ENCODE data around the gene UTP14C. TPM values are rescaled to one million over a fixed set of nuclear protein-coding genes. Genes with fewer than 3 reads are reported as not detected.

UTP14C gene
- total and polyA plus RNA-seq, 2 of the 13 experiments (the other 11 are each of a cell fraction or from before 2014, with no cell fraction given) = 8.8 to 12.2 TPM

DNA sequence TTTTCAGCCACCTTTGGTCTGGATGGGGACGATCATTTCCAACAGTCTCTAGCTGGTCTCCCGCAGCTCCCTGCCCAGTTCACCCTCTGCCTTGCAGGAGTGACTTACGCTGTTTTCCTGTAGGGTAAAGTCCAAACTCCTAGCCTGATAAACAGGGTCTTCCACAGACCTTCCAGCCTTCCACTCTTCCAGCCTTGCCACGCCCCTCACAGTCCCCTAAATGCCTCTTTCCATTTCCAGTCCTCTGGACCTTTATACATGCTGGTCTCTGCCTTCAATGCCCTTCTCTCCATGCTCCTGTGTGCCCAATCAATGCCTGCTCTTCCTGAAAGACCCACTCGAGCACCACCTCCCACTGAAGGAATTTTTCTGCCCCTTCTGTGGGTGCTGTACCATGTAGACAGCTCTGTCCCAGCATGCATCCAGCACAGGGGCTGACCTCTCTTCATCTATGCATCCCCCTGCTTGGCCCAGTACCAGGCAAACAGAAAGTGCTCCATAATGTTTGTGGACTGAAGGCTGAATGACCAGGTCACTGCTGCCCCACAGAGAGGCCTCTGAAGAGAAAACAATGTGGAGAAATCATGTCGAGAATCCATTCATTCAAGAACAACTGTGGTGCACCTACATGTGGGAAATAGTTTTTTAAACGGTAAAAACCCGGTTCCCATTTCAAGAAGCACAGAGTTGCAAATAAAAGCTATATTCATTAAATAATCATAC lies 17.8 kb upstream of the UTP14C start (continued):
- TF ChIP-seq ZMYM3 (CRISPR knock-in tag; IDR thresholded peaks at IDR 0.05) (0 out of 2 replicates have a peak, but pooled peaks have one; percentile 31), KDM1A (CRISPR knock-in tag; IDR thresholded peaks at IDR 0.05) (no peak), NFYB (CRISPR knock-in tag; IDR thresholded peaks at IDR 0.05) (no peak), ZNF678 (CRISPR knock-in tag; IDR thresholded peaks at IDR 0.05) (no peak), ZNF605 (CRISPR knock-in tag; IDR thresholded peaks at IDR 0.05) (no peak; the same call in 1 of the 2 replicates), PAF1 (CRISPR knock-in tag; IDR thresholded peaks at IDR 0.05) (no peak), KLF12 (CRISPR knock-in tag; IDR thresholded peaks at IDR 0.05; ENCODE audit: borderline replicate concordance) (no peak), NR2F6 (IDR thresholded peaks at IDR 0.05) (no peak), NR2F6 (CRISPR knock-in tag; IDR thresholded peaks at IDR 0.05) (0 out of 2 replicates have a peak, but pooled peaks have one; percentile 7), ZKSCAN8 (CRISPR knock-in tag; IDR thresholded peaks at IDR 0.05; ENCODE audit: borderline replicate concordance) (peak; percentile 90), ZNF30 (CRISPR knock-in tag; IDR thresholded peaks at IDR 0.05) (no peak), ZNF292 (CRISPR knock-in tag; IDR thresholded peaks at IDR 0.05; ENCODE audit: borderline replicate concordance, low read depth) (0 out of 2 replicates have a peak, but pooled peaks have one; percentile 58), MTA3 (CRISPR knock-in tag; IDR thresholded peaks at IDR 0.05) (no peak), MATR3 (CRISPR knock-in tag; IDR thresholded peaks at IDR 0.05) (no peak), HDAC1 (CRISPR knock-in tag; IDR thresholded peaks at IDR 0.05) (0 out of 2 replicates have a peak, but pooled peaks have one; percentile 50), ZBTB3 (CRISPR knock-in tag; IDR thresholded peaks at IDR 0.05; ENCODE audit: borderline replicate concordance, low read depth) (no peak), ZNF12 (CRISPR knock-in tag; IDR thresholded peaks at IDR 0.05) (no peak), NFRKB (IDR thresholded peaks at IDR 0.05) (no peak)
- TF ChIP-seq, protein P1, sequence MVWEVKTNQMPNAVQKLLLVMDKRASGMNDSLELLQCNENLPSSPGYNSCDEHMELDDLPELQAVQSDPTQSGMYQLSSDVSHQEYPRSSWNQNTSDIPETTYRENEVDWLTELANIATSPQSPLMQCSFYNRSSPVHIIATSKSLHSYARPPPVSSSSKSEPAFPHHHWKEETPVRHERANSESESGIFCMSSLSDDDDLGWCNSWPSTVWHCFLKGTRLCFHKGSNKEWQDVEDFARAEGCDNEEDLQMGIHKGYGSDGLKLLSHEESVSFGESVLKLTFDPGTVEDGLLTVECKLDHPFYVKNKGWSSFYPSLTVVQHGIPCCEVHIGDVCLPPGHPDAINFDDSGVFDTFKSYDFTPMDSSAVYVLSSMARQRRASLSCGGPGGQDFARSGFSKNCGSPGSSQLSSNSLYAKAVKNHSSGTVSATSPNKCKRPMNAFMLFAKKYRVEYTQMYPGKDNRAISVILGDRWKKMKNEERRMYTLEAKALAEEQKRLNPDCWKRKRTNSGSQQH (CRISPR knock-in tag; IDR thresholded peaks at IDR 0.05; ENCODE audit: low read depth) = peak; percentile 78; the same call in 1 of the 2 replicates
- TF ChIP-seq, protein P2, sequence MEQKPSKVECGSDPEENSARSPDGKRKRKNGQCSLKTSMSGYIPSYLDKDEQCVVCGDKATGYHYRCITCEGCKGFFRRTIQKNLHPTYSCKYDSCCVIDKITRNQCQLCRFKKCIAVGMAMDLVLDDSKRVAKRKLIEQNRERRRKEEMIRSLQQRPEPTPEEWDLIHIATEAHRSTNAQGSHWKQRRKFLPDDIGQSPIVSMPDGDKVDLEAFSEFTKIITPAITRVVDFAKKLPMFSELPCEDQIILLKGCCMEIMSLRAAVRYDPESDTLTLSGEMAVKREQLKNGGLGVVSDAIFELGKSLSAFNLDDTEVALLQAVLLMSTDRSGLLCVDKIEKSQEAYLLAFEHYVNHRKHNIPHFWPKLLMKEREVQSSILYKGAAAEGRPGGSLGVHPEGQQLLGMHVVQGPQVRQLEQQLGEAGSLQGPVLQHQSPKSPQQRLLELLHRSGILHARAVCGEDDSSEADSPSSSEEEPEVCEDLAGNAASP (CRISPR knock-in tag; IDR thresholded peaks at IDR 0.05; ENCODE audit: borderline replicate concordance) = no peak
- TF ChIP-seq, protein P3, sequence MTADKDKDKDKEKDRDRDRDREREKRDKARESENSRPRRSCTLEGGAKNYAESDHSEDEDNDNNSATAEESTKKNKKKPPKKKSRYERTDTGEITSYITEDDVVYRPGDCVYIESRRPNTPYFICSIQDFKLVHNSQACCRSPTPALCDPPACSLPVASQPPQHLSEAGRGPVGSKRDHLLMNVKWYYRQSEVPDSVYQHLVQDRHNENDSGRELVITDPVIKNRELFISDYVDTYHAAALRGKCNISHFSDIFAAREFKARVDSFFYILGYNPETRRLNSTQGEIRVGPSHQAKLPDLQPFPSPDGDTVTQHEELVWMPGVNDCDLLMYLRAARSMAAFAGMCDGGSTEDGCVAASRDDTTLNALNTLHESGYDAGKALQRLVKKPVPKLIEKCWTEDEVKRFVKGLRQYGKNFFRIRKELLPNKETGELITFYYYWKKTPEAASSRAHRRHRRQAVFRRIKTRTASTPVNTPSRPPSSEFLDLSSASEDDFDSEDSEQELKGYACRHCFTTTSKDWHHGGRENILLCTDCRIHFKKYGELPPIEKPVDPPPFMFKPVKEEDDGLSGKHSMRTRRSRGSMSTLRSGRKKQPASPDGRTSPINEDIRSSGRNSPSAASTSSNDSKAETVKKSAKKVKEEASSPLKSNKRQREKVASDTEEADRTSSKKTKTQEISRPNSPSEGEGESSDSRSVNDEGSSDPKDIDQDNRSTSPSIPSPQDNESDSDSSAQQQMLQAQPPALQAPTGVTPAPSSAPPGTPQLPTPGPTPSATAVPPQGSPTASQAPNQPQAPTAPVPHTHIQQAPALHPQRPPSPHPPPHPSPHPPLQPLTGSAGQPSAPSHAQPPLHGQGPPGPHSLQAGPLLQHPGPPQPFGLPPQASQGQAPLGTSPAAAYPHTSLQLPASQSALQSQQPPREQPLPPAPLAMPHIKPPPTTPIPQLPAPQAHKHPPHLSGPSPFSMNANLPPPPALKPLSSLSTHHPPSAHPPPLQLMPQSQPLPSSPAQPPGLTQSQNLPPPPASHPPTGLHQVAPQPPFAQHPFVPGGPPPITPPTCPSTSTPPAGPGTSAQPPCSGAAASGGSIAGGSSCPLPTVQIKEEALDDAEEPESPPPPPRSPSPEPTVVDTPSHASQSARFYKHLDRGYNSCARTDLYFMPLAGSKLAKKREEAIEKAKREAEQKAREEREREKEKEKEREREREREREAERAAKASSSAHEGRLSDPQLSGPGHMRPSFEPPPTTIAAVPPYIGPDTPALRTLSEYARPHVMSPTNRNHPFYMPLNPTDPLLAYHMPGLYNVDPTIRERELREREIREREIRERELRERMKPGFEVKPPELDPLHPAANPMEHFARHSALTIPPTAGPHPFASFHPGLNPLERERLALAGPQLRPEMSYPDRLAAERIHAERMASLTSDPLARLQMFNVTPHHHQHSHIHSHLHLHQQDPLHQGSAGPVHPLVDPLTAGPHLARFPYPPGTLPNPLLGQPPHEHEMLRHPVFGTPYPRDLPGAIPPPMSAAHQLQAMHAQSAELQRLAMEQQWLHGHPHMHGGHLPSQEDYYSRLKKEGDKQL (CRISPR knock-in tag; IDR thresholded peaks at IDR 0.05; ENCODE audit: low read depth) = no peak
- TF ChIP-seq, protein P4, sequence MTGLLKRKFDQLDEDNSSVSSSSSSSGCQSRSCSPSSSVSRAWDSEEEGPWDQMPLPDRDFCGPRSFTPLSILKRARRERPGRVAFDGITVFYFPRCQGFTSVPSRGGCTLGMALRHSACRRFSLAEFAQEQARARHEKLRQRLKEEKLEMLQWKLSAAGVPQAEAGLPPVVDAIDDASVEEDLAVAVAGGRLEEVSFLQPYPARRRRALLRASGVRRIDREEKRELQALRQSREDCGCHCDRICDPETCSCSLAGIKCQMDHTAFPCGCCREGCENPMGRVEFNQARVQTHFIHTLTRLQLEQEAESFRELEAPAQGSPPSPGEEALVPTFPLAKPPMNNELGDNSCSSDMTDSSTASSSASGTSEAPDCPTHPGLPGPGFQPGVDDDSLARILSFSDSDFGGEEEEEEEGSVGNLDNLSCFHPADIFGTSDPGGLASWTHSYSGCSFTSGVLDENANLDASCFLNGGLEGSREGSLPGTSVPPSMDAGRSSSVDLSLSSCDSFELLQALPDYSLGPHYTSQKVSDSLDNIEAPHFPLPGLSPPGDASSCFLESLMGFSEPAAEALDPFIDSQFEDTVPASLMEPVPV (CRISPR knock-in tag; IDR thresholded peaks at IDR 0.05) = no peak
